GM19395 (cell line): ENCODE data around the gene SUSD5.
"Not testable (repeated sequence)": the region's sequence is repeated elsewhere in the genome, so short reads cannot be mapped to it uniquely, and the experiment has no call there.

Experiments
- ATAC-seq: cut with Tn5 transposase; IDR thresholded peaks from one replicate; pipeline ENCODE4 v1.9.1; 2021; ENCODE audit warnings: mild to moderate bottlenecking, moderate library complexity; ENCODE audit not compliant: unreplicated experiment

Gene SUSD5

GRCh38 chr3:33117461-33117860 is 101.1 kb downstream of the SUSD5 start:
- ATAC-seq: no peak

- ATAC-seq: no peak
Measured at GRCh38 chr3:33115024-33115768, 103.4 kb downstream of the SUSD5 start.

- ATAC-seq: no peak
Measured at GRCh38 chr3:33114622-33115023, 104.0 kb downstream of the SUSD5 start.

- ATAC-seq: peak; percentile 79
Measured at GRCh38 chr3:33113772-33114621, 104.6 kb downstream of the SUSD5 start, which contains the start of gene CRTAP. CRTAP (plus strand) TSS chr3:33114014; CDS start chr3:33114078, 64 bp downstream.

- ATAC-seq: peak; percentile 53
Measured at GRCh38 chr3:33111581-33111980, 107.0 kb downstream of the SUSD5 start.

GRCh38 chr3:33106854-33107253 is 111.8 kb downstream of the SUSD5 start:
- not testable (repeated sequence) for ATAC-seq

GRCh38 chr3:33105341-33105948 is 113.2 kb downstream of the SUSD5 start:
- ATAC-seq: no peak

GRCh38 chr3:33104803-33105202 is 113.8 kb downstream of the SUSD5 start:
- ATAC-seq: no peak

- no peak for ATAC-seq
Measured at GRCh38 chr3:33103480-33103879, 115.1 kb downstream of the SUSD5 start.

- no peak for ATAC-seq
Measured at GRCh38 chr3:33103034-33103433, 115.6 kb downstream of the SUSD5 start.

- ATAC-seq: no peak
Measured at GRCh38 chr3:33100229-33100628, 118.4 kb downstream of the SUSD5 start.
